Glomerular endothelial cell (primary cell): Measurements from ENCODE around the gene OR2T4. TPM values are rescaled to one million over a fixed set of nuclear protein-coding genes. Genes with fewer than 3 reads are reported as not detected.

Source experiments
- DNase-seq: peaks from one replicate; pipeline ENCODE4 v3.0.0-alpha.2; 2011; ENCODE audit warnings: low read depth, low spot score; ENCODE audit errors: extremely low read depth
- total RNA-seq: library from RNA; depleted of rRNA; stranded (reverse); fragments of >200 nt; gene quantifications from 2 replicates; pipeline ENCODE4 v1.2.3, GENCODE V29; 2015

OR2T4 gene
- not detected in 2 replicates for total RNA-seq

GRCh38 chr1:248361121-248361715, at the start of gene OR2T4:
Gene OR2T4, plus strand, starts transcription at chr1:248361665. Its CDS starts 0 bp downstream, at chr1:248361665.
- DNase-seq: no peak

GRCh38 chr1:248316796-248317195, 44.7 kb upstream of the OR2T4 start:
- no peak for DNase-seq

- DNase-seq: no peak
Observed at GRCh38 chr1:248324468-248324867, 37.0 kb upstream of the OR2T4 start, which contains the start of gene OR2M7. Gene OR2M7, minus strand, starts transcription at chr1:248324568. Its CDS starts 0 bp downstream, at chr1:248324568.

GRCh38 chr1:248343451-248343850, 18.0 kb upstream of the OR2T4 start:
- no peak for DNase-seq

GRCh38 chr1:248348475-248348874, 13.0 kb upstream of the OR2T4 start, which contains the start of gene OR14C36:
Gene OR14C36, plus strand, starts transcription at chr1:248348775. Its CDS starts 0 bp downstream, at chr1:248348775.
- DNase-seq: no peak

GRCh38 chr1:248359415-248359814, 2.0 kb upstream of the OR2T4 start:
- no peak for DNase-seq

- no peak for DNase-seq
Observed at GRCh38 chr1:248366609-248367008, 5.1 kb downstream of the OR2T4 start.

- no peak for DNase-seq
Observed at GRCh38 chr1:248372394-248372793, 10.9 kb downstream of the OR2T4 start.

GRCh38 chr1:248373761-248374160, 12.3 kb downstream of the OR2T4 start:
- no peak for DNase-seq

GRCh38 chr1:248375446-248375845, 14.0 kb downstream of the OR2T4 start, which contains the start of gene OR2T6:
Gene OR2T6, plus strand, starts transcription at chr1:248375746. Its CDS starts 11,863 bp downstream, at chr1:248387609.
- DNase-seq: no peak

- DNase-seq: no peak
Observed at GRCh38 chr1:248376916-248377315, 15.5 kb downstream of the OR2T4 start.

GRCh38 chr1:248380854-248381253, 19.4 kb downstream of the OR2T4 start:
- no peak for DNase-seq

GRCh38 chr1:248388426-248388825, 27.0 kb downstream of the OR2T4 start:
- DNase-seq: no peak

- no peak for DNase-seq
Observed at GRCh38 chr1:248393050-248393449, 31.6 kb downstream of the OR2T4 start.

- no peak for DNase-seq
Observed at GRCh38 chr1:248402748-248403147, 41.3 kb downstream of the OR2T4 start, which contains the start of gene OR2T1. Gene OR2T1, plus strand, starts transcription at chr1:248403048. Its CDS starts 3,100 bp downstream, at chr1:248406148.

GRCh38 chr1:248404024-248404423, 42.6 kb downstream of the OR2T4 start:
- no peak for DNase-seq

- no peak for DNase-seq
Observed at GRCh38 chr1:248406721-248407692, 45.5 kb downstream of the OR2T4 start.
